Thoracic aorta (tissue), 2 donors: ENCODE data around the gene SPATA32. TPM values are rescaled to one million over a fixed set of nuclear protein-coding genes. Genes with fewer than 3 reads are reported as not detected.
A peak's percentile ranks its signal among the peaks of the same experiment; 100 is the strongest.

Experiments
- ATAC-seq: fragments of 150-250 bp; one replicate; pipeline ENCODE4 v1.8.0; 2017; ENCODE audit warnings: low read depth; ENCODE audit not compliant: insufficient number of reproducible peaks, low FRiP score
- DNase-seq: peaks from one replicate; pipeline ENCODE4 v3.0.0-alpha.2; 2020; ENCODE audit warnings: low spot score
- H3K27ac ChIP-seq, 2 donors: fragments of 200-600 bp; sonication (generic); 1 replicate in 1 of 2; 2 replicates in 1 of 2; pipeline ENCODE4 v1.5.1; 2016; ENCODE audit warnings: mild to moderate bottlenecking in 2 of 2, moderate library complexity in 2 of 2
- H3K27me3 ChIP-seq: fragments of 200-600 bp; sonication (generic); replicated peaks from 2 replicates; pipeline ENCODE4 v1.6.0; 2016; ENCODE audit warnings: mild to moderate bottlenecking; ENCODE audit not compliant: insufficient read depth
- H3K36me3 ChIP-seq: fragments of 200-600 bp; sonication (generic); one replicate; pipeline ENCODE4 v1.5.1; 2016
- H3K4me1 ChIP-seq, 2 donors: fragments of 200-600 bp; sonication (generic); 1 replicate in 1 of 2; 2 replicates in 1 of 2; pipeline versions ENCODE4 v1.5.1 to v1.6.0; 2016; ENCODE audit warnings: low read depth in 2 of 2, mild to moderate bottlenecking in 1 of 2; ENCODE audit not compliant: control insufficient read depth in 1 of 2
- H3K4me3 ChIP-seq: fragments of 200-600 bp; sonication (generic); 2 replicates; pipeline ENCODE4 v1.5.1; 2016; ENCODE audit warnings: mild to moderate bottlenecking
- H3K9me3 ChIP-seq: fragments of 200-600 bp; sonication (generic); 2 replicates; pipeline ENCODE4 v1.5.1; 2016
- total RNA-seq, 2 donors: library from RNA; depleted of rRNA; stranded (reverse); fragments of >200 nt; gene quantifications; one replicate each; pipeline versions ENCODE4 v1.1.0 to v1.2.3, GENCODE V29; 2016
- TF ChIP-seq, protein P1 (sequence below): fragments of 200-600 bp; sonication (generic); IDR thresholded peaks from one replicate; pipeline ENCODE4 v1.5.1; 2019; ENCODE audit warnings: antibody characterized with exemption

SPATA32 gene
- total RNA-seq, 2 donors from 2014 or later, result not detected

DNA sequence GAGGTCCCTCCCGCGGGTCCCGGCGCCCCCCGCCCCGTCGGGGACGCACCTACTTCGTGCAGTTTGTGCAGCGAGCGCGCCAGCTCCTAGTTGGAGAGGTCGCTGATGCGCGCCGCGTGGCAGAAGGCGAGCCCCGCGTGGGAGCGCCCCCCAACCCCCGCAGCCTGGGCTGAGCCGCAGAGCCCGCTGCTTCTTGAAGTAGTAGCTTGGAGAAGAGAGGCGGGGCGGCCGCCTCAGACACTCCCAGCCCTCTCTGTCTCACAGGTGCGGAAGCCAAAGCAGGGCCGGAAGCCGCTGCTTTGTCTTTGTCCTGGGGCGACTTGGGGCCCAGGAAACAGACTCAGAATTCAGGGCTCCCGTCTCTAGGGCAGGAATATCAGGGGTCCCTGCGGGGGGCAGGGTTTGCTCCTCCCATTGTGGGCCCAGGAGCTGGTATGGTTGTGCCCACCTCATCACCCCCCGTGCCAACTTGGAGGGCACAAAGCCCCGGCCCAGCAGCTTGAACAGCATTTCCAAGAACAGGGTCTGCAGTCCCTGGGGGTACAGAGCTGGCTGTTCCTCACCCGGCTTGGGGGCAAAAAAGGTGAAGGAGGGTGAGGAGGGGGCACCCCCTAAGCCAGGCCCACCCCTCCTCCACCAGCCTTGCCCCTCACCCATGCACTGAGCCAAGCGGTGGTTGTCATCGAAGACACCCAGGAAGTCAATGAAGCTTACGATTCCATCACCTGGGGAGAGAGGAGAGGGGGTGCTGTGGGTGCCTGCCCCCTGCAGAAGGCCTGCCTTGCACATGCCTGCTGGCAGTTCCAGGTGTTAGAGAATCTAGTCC, 13.5 kb downstream of the SPATA32 start:
- ATAC-seq (no peak), DNase-seq (no peak)
- Histone ChIP-seq H3K4me1 (peaks cover 11 to 20% of the 10 kb centered on the region in 2 donors), H3K4me3 (peak overlapping the region; percentile 75), H3K9me3 (no peaks in the 10 kb centered on the region), H3K27me3 (no peaks in the 10 kb centered on the region), H3K36me3 (no peaks in the 10 kb centered on the region), H3K27ac (no peak overlapping the region)
- TF ChIP-seq, protein P1, sequence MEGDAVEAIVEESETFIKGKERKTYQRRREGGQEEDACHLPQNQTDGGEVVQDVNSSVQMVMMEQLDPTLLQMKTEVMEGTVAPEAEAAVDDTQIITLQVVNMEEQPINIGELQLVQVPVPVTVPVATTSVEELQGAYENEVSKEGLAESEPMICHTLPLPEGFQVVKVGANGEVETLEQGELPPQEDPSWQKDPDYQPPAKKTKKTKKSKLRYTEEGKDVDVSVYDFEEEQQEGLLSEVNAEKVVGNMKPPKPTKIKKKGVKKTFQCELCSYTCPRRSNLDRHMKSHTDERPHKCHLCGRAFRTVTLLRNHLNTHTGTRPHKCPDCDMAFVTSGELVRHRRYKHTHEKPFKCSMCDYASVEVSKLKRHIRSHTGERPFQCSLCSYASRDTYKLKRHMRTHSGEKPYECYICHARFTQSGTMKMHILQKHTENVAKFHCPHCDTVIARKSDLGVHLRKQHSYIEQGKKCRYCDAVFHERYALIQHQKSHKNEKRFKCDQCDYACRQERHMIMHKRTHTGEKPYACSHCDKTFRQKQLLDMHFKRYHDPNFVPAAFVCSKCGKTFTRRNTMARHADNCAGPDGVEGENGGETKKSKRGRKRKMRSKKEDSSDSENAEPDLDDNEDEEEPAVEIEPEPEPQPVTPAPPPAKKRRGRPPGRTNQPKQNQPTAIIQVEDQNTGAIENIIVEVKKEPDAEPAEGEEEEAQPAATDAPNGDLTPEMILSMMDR, result no peak

DNA sequence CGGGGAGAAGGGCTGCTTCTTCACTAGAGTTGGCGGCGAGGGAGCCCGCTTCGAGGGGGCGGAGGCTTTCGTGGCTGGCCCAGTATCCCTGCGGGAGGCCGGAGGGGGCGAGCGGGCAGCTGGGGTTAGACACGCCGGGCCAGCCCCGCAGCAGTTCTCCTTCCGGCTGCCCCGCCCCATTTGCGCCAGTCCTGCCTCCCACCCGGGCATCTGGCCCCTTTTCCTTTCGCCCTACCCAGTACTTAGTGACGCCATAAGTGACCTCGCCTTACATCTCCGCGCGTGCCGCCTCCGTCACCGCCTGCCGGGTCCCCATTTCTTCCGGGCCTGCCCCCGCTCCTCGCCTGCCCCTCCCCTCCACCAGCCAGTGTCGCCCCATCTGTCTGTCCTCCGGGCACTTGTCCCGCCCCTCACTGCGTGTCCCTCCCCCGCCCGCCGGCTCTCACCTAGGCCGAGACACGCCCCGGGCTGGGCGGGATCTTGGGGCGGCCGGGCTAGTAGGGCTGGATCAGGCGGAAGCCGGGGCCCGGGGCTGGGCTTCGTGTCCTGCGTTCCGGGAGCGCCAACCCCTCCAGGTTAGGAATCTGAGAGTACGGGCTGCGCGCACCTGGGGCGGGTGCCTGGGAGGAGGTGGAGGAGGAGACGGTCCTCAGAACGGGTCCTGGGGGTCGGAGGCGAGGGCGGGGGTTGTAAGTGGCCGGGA, 14.3 kb downstream of the SPATA32 start:
- TF ChIP-seq, protein P1, result no peak
- peak; percentile 47 for DNase-seq
- Histone ChIP-seq H3K27me3 (no peaks in the 10 kb centered on the region), H3K27ac (no peak overlapping the region), H3K4me3 (peak overlapping the region; percentile 75), H3K36me3 (no peaks in the 10 kb centered on the region), H3K9me3 (no peaks in the 10 kb centered on the region), H3K4me1 (peaks cover 11 to 20% of the 10 kb centered on the region in 2 donors)
- ATAC-seq, result no peak

DNA sequence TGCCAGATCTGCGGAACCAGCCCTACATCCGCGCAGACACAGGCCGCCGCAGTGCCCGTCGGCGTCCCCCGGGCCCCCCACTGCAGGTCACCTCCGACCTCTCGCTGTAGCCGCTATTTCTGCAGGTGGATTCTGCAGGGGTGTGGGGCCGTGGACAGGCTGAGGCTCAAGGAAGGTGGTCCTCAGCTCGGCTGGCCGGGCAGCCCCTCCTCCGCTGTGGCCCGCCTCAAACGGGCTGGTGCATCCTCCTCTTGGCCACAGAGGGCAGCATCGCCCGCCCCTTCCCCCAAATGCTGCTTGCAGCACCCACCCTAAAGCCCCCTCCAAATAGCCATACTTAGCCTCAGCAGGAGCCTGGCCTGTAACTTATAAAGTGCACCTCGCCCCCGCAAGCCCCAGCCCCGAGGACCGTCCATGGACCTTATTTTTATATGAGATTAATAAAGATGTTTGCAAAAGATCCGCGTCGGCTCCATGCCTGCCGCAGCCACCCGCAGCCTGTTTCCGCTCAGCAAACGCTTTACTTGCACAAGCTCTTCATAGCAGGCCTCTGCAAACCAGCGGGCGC, 14.9 kb downstream of the SPATA32 start:
- DNase-seq, result no peak
- TF ChIP-seq, protein P1, result peak; percentile 23
- peaks cover 11 to 20% of the 10 kb centered on the region in 2 donors for H3K4me1 ChIP-seq
- H3K4me3 ChIP-seq, result peak overlapping the region; percentile 75
- ATAC-seq, result no peak
- no peaks in the 10 kb centered on the region for H3K27me3 ChIP-seq
- no peak overlapping the region for H3K27ac ChIP-seq
- no peaks in the 10 kb centered on the region for H3K36me3 ChIP-seq
- no peaks in the 10 kb centered on the region for H3K9me3 ChIP-seq

DNA sequence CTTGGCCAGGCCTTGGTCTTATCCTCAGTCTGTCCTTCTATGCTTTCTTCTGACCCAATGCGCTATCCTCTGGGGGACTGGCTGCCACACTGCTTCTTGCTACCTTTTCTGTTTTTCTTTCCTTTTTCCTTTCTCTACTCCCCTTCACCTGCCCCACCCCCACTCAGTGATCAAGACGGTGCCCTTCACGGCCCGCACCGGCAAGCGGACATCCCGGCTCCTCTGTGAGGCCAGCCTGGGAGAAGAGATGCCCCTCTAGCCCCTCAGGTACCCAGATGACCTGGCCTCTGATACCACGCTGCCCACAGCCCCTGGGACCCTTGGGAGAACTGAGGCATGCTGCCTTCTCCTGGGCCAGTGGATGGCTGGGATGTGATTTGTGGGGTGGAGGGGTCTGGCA, 15.6 kb downstream of the SPATA32 start:
- Histone ChIP-seq H3K27me3 (no peaks in the 10 kb centered on the region), H3K4me3 (peak overlapping the region; percentile 75), H3K27ac (no peak overlapping the region), H3K9me3 (no peaks in the 10 kb centered on the region), H3K36me3 (no peaks in the 10 kb centered on the region), H3K4me1 (peaks cover 11 to 22% of the 10 kb centered on the region in 2 donors)
- ATAC-seq (no peak), DNase-seq (no peak)
- TF ChIP-seq, protein P1, result no peak
